NCI-H2196 (cell line): Measurements from ENCODE around the gene PDZD8.

Experiments
- DNase-seq: peaks from one replicate; lab custom pipeline; 2025; ENCODE audit not compliant: unreplicated experiment; lab: John Stamatoyannopoulos, UW

Gene PDZD8

DNA sequence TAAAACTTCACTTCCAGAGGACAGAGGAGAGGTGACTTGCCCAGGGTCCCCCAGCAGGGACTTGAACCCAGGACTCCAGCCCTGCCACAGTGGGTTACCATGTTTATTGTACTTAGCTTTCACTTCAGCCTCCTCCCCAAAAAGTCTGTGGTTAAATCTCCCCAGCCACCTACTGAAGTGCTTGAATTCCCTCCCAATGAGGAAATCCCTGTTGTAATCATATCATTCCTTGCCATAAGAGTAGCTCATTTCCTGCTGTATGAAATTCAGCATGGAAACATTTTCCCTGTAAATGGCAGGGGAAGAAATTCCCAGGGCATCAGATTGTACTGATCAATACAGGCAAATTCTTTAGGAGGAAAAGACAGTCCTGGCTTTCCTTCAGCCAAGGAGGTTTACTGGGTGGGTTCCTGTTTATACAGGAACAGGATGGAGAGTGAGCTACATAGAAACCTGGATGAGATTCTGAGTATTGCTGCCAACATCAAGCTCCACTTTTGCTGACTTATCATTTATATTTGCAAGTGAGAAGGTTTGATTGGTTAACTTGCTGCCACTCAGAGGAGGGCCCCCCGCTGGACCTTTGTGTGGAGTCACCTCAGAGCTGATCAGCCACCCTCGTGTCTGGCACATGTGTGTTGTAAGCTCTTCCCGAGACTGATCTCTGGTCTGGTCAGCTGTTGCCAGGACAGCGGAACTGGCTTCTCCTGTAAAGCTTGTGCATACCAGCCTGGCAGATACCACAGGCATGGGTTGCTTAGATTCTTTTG lies 16.4 kb upstream of the PDZD8 start:
- DNase-seq = no peak

DNA sequence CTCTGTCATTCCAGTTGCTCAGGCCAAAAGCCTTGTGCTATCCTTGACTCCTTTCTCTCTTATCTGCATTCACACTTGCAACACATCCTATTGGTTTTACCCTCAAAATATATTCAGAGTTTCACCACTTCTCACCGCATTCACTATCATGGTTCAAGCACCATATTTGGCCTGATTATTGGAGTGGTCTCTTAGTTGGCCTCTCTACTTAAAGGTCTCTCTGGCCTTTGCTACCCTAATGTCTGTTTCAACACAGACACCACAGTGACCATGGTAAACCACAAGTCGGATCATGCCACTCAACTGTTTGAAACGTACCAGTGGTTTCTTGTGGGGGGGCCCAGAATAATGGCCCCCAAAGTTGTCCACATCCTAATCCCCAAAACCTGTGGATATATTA lies 15.2 kb upstream of the PDZD8 start:
- no peak for DNase-seq

DNA sequence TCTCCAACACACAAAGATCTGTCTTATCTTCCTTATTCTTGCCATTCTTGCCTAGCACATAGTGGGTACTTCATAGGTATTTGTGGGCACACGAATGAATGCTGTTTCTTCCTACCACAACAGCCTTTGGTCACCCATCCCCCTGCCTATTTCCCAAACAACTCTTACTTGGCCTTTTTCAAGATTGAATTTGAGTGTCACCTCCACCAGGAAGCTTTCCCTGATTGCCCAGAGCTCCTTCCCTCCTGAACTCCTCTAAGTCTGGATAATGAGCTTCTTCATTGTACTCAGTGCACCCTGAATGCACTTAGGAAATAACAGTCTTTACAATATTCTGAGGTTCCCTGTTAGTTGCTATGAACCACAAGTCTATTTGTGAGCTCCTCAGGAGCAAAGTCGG lies 11.6 kb upstream of the PDZD8 start:
- DNase-seq = no peak

DNA sequence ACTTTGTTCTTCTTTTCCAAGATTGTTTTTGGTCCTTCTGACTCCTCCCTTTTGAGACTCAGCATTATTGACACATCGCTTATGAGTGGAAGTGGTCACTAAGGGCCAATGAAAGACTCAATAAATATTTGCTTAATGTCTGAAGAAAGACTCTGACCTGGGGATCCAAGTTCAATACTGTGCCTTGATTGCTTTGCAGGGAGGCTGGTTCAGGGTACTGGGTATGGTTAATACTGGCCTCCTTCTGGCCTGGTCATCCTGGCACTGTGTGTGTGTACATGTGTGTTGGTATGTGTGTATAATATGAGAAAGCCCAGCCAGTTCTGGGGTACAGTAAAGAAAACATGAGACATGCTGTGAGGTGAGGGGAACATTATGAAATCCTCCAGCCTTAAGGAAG lies 7.6 kb upstream of the PDZD8 start:
- DNase-seq = no peak

DNA sequence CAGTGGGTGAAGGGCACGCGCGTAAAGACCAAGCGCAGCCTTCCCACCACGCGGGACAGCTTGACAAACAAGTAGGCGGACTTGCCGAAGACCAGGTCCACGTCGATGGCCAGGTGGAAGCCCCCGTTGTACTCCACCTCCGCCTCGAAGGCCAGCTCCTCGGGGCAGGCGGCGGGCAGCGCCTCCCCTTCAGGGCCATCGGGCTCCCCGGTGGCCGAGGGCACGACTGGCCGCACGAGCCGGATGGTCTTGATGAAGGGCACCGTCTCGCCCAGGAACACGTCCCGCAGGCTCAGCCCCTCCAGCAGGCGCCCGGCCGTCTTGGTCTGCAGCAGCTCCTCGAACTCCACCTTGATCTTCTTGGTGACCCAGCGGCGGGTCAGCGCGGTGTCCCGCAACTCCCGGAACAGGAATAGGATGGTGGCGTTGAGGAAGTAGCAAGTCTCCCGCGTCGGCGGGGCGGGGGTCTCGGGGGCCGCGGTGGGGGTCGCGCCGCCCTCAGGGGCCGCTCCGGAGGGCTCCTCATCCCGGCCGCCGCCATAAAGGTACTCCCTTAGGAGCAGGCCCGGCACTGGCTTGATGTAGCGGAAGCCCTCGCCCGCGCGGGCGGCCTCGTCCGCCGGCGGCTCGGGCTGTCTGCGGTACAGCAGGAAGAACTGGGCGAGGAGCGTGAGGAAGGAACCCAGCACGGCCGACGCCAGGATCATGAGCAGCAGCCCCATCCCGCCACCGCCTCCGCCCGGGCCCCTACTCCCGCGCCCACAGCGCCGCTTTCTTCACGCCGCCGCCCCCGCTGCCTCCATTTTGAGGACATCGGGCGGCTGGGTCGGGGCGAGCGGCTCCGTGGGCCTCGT lies 507 bp downstream of the PDZD8 start:
- no peak for DNase-seq

DNA sequence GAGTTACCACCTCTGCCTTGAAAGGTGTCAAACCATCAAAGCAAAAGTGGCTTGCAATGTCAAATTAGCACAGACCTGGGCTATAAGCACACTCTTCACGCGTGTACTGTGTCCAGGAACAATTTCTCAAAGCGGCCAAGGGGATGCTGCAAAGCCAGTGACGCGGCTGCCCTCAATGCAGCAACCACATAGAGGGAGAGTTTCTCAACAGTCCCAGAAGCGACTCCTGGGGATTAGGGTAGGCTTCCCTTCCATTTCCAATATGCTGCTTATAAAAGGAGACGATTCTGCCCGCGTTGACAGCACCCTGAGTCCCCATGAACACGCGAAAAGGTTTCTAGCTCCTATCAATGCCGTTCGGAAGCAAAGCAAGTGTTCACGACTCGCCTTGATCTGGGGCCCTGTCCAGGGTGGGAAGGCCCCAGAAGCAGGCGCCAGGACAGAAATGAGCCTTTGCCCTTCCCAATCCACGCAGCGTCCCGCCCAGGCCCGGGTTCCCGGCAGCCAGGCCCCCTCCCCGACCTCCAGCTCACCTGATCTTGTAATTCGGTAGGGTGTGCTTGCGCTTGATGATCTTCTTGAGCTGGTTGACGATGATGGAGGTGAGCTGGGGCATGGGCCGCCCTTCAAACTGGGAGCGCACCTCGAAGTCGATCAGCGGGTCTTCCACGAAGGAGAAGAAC lies 1.3 kb downstream of the PDZD8 start:
- DNase-seq = no peak

DNA sequence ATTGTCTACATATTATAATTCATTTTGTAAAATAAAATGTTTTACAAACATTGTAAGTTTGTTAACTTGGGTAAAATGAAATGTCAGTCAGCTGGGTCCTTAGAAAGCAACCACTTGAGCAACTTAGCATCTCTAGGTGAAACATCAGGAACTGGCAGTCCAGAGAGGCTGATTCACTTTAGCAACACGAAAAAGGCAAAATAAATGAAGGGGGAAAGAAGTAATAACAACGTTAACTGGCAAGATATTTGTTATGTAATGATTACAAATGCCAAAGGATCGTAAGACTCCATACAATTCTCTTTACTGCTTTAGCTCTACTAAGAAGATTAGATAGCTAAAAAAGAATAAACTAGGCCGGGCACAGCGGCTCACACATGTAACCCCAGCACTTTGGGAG lies 5.0 kb downstream of the PDZD8 start:
- DNase-seq = no peak

DNA sequence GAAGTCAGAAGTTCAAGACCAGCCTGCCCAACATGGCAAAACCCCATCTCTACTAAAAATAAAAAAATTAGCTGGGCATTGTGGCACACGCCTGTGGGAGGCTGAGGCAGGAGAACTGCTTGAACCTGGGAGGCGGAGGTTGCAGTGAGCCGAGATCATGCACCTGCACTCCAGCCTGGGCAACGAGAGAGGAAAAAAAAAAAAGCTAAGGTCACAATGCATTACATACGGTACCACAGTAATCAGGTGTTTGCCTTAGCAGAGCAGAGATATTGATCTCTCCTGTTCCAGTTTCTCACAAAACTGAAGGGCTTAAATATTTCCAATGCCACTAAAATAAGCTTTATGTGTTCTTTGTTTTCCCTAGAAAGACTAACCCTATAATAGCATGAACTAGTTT lies 7.5 kb downstream of the PDZD8 start:
- no peak for DNase-seq

DNA sequence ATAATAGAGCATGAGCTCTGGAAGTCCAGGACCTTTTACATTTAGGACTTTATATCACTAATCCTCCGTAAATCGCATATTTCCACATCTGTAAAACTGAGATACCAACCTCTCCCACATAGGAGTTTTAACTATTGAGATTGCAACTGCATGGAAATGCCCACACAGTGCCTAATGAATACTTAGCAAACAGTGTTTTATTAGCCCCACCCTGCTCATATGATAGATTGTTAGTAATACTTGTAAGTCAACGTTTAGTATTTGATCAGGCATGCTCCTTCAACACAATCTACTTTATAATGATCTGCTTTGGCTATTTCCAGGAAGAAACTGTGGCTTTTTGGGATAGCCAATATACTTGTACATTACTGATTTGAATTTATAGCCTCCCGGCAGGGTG lies 8.5 kb downstream of the PDZD8 start:
- DNase-seq = no peak

DNA sequence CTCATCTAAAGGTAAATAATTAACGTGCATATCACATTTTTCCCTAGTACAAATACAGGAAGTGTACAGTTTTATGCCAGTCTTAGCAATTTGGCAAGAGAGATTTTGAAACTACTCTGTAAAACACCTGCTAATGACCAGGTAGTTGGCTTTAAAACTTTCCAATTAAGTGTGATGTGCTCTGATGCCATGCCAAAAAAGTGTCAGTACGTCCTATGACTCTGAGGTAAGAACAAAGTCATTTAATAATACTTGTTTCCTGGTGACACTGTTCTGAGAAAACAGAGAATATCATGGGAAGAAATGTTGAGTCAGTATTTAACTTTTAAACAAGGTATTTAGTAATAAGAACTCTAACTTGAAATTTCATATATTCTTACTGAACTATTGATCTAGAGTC lies 9.6 kb downstream of the PDZD8 start:
- DNase-seq = no peak

DNA sequence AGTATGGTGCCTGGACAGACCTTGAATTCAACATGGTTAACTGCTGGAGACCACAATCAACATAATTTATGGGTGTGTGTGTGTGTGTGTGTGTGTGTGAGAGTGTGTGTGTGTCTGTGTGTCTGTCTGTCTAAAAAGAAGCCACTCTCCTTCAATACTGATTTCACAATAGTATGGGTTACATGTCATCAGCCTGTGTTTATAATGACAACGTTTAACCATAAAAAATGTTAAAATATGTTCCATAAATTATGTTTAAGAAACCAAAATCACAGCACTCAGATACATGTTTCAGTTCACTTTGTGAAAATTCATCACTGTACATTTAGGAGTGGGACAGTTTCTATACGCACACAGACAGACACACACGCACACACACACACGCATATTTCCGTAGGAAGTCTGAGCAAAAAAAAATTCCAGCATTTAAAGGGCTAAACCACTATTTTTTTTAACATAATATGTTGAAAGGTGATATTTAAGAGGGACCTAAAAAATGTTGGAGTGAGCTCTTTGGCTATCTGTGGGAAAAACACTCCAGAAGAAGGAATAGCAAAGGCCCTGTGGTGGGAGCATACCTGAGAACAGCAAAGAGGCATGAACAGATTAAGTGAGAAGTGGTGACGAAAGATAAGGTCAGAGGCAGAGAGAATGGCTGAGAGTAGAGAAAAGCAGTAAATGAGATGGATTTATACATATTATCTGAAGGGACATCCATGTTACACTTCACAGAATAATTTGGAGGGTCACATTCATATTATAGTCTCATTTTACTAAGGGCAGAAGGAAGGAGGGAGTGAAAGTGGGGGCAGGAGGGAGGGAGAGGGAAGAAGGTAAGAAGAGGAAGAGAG lies 10.9 kb downstream of the PDZD8 start:
- no peak for DNase-seq

DNA sequence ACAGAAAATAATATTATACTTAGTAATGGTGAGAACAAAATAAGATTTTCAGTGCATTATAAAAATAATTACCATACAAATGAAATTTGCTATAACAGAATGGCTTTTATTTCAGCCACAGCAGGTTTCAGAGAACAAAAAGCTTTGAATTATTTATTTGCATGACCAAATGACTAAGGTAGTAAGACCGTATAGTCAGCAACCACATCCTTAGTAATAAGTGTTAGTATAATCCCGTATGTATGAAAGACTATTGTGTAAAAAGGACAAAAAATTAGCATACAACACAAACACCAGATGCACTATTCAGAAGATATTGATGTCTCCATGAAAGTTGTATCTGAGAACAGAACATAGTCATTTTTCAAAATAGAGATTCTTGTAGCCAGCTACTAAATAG lies 12.2 kb downstream of the PDZD8 start:
- no peak for DNase-seq

DNA sequence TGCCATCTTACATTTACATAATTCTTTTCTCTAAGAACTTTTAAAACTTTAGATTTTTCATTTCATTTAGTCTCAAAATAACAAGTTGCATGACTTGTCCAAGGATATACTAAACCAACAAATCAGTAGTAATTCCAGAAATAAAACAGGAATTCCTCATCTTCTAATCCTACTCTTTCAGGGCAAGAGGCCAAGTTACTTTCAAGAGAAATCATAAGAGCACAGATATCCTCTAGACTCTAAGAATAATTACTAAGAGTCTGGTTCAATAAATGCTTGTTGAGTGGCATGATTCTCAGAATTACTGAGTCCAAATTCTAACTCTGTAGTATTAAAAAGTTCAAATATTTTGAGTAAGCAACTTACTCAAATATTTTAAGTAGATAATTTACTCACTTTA lies 12.9 kb downstream of the PDZD8 start:
- DNase-seq = no peak

DNA sequence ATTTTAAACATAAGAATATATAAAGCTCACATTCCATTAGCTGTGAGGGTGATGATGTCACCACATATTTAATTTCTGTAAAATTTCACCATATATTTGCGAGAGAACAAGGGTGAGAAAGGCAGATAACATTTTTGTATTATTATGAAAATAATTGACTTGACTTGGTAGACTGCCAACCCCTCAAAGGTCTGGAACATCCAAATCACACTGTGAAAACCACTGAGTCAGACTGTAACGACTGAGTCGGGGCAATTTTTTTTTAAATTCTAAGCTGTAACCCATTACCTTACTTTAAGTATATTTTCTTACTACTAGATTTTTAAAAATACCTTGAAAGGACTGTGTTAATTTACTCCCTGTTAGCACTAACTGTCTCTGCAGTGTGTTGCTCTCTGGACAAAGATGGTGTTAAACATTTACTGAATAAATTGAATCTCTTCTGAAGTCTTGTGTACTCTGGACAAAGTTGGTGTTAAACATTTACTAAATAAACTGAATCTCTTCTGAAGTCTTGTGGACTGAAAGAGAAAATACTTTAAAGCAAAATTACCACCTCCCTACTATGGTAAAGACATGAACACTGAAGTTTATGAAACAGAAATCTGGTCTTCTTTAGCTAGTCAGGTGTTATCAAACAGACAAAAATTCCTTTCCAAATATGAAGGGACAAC lies 14.1 kb downstream of the PDZD8 start:
- DNase-seq = no peak

DNA sequence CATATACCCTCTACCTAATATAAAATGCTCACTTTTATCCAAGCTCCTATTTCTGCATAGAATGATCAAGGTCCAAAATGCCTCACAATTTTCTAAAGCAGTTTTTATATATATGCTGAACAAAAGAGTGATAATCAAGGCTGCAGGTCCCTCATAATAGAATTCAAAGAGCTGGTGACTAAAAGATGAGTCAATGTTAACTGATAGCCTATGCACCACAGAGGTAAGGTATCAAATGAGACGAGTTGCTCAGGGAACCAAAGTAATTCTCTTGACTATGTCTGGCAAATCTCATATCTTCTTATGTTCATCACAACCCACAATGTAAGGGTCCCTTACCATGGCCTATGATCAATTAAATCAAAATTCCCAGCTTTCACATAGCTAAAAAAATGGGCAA lies 15.2 kb downstream of the PDZD8 start:
- no peak for DNase-seq

DNA sequence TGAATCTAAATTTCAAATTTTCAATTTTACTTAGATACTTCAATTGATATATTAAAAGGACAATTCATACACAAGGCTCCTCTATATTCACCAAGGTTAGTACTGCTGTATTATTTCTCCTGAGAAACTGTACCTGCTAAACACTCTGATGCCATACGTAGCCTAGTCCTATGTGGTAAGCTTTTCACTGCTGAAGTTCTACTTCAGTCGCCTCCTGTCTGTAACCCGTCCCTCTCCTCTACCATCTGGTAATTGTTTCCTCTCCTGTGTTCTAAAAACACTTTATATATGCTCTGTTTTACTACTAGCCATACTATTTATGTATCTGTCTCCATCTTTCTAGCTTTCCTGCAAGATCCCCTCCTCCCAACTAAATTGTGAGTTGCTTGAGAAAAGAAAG lies 20.2 kb downstream of the PDZD8 start:
- no peak for DNase-seq

DNA sequence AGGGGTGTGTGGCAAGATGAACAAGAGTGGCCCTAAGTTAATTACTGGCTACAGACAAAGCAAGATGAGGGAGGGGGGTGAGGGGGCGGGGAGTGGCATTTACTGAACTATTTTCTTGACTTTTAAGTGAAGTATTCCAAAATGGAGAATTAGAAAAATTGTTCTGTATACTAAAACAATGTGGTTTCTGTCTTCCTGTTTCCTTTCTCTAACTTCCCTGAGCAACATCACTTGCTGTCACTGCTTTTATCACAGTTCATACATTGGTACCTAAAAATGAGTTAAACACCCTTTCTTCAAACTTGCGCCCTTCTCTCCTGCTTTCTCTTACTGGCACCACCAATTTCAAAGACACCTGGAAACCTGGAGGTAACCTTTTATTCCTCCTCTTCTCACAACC lies 21.6 kb downstream of the PDZD8 start:
- no peak for DNase-seq

DNA sequence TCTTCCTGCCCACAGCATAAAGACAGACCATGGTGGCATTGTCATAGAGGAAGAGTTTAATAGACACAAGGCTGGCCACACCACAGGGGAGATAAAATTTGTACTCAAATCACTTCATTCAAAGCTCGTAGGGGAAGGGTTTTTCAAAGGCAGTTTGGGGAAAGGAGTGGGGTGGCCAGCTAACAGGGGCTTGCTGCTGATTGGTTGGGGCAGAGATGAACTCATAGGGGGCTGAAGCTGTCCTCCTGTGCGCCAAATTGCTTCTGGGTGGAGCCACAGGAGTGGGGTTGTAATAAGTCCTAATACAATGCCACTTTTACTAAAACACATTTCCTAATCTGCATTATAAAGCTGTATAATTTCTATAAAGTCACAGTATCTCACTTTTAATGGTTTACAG lies 22.5 kb downstream of the PDZD8 start:
- DNase-seq = no peak

DNA sequence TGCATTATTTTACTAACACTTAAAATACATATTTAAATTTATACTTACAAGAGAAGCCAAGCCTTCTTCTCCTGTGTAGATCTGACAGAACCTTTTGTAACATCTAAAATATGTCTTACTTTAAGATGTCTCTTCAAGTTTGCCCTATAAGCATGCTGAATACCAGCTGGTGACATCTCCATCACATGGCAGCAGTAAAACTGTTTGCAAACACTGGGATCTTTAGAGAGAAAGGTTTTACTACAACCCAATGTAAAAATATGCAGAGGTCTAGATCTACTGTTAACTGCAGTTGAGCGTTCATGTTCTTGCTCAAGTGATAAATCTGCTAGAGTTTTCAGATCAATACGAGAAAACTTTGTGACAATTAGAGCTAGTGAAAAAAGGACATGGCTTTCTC lies 23.2 kb downstream of the PDZD8 start:
- no peak for DNase-seq

DNA sequence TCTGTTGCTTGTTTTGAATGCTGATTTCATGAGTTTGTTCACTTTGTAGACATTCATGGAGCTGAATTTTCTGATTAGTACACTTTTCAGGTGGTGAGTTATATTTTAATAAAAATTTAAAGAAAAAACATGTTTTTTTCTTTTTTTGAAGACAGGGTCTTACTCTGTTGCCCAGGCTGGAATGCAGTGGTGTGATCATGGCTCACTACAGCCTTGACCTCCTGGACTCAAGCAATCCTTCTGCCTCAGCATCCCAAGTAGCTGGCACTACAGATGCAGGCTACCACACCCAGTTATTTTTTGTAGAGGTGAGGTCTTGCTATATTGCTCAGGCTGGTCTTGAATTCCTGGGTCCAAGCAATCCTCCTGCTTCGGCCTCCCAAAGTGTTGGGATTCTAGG lies 23.7 kb downstream of the PDZD8 start:
- DNase-seq = no peak

DNA sequence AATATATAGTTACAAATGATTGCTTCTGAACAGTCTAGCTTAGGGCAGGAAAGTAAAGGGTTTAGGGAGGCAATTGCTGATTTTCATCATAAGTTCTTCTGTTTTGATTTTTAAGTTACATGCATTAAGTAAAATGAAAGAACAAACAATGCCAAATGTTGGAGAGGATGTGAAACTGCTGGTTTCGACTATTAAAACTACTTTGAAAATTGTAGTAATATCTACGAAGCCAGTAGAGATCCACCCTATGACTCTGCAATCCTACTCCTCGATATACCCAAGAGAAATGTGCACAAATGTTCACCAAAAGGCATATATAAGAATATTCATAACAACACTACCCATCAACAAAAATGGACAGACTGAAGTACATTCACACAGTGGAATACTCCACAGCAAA lies 24.3 kb downstream of the PDZD8 start:
- DNase-seq = no peak
